NCI-H748 (cell line): ENCODE results near the gene TMEM86B.
A peak's percentile ranks its signal among the peaks of the same experiment; 100 is the strongest.

Experiments used
- DNase-seq: peaks from one replicate; lab custom pipeline; 2025; ENCODE audit not compliant: unreplicated experiment; lab: John Stamatoyannopoulos, UW

TMEM86B gene

GRCh38 chr19:55228403-55229031 lies at the start of gene TMEM86B:
Gene TMEM86B (minus strand): TSS chr19:55228763. CDS start chr19:55228741, 22 bp downstream.
- no peak for DNase-seq

- DNase-seq, result no peak
Observed at GRCh38 chr19:55277494-55277893, 48.9 kb upstream of the TMEM86B start.

DNA sequence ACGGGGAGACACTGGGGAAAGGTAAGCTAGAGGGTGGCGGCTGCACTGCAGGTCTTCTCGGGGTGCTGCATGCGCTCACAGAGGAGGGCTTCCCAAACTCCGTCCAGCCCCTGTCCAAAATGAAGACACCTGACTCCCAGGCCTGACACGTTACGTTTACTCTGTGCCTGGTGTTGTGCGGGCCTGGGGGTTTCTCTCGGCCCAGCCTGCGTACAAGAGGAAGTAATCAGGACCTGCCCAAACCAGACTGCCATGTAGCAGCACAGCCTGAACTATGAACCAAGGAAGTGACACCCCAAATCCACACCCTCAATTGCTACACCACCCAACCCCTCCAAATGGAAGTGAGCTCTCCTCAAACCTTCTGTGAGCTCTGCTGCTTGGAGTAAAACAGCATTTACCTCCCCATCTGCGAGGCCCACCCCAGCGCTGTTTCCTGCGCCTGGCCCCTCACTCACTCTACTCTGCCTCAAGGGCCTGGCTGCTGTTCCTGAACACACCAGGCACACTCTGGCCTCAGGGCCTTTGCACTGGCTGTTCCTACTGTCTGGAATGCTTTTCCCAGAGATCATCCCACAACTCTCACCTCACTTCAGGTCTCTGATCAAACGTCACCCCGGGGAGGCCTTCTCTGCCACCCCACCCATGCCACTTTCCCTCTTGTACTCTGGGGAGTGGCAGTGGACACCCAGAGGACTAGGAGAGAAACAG lies 48.3 kb upstream of the TMEM86B start:
- no peak for DNase-seq

DNA sequence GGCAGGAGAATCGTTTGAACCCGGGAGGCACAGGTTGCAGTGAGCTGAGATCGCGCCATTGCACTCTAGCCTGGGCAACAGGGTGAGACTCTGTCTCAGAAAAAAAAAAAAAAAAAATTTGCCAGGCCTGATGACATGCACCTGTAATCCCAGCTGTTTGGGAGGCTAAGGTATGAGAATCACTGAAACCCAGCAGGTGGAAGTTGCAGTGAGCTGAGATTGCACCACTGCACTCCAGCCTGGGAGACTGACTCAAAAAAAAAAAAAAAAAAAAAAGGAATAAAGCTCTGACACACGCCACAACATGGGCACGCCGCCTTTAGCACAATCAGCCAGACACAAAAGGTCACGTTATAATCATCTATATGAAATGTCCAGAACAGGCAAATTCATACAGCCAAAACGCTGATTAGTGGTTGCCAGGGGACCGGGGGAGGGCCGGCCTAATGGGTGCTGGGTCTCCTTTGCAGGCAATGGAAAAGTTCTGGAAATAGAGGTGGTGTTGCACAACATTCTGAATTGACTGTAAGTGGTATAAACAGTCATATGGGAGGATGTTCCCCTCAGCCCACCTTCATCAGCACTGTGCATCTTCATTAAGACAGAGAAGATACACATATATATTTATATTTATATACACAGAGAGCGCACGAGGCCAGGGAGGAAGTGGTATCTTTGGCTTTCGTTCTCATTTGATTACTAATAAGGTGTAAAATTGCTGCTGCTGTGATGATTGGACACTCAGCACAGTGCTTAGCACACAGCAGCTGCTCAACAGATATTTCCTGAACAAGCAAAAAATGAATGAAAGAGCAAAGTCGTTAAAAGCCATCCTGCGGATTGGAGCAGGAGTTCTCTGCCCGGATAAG lies 47.5 kb upstream of the TMEM86B start:
- DNase-seq, result no peak

DNA sequence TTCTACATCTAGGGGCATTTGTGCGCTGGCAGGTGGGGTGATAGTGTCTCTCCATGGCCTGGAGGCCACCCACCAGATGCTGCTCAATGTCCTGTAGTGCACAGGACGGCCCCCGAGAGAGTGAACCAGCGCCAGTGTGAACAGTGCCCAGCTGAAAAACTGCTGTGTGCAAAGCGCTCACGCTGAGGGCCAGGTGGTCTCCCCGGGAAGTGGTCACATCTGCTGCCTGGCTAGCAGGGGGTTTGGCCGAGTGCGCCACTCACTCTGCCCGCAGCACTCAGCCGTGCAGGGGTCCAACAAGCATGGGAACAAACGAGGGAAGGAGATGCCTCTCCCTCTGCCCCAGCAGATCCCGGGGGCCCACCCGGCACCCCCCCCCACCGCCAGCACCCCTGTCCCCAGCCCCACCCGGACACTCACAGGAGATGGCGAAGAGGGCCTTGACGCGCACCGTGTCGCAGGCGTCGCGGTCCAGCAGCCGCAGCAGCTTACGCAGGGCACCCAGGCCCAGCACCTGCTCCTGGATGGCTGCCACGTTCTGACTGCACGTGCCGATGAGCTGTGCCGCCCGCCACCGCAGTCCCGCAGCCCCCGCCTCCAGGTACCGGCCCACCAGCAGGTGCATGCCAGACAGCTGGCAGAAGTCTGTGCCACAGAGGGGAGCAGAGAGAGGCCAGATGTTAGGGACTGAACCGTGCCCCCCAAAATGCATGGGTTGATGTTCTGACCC lies 45.6 kb upstream of the TMEM86B start:
- no peak for DNase-seq

- DNase-seq, result no peak
Observed at GRCh38 chr19:55272142-55272541, 43.6 kb upstream of the TMEM86B start.

DNA sequence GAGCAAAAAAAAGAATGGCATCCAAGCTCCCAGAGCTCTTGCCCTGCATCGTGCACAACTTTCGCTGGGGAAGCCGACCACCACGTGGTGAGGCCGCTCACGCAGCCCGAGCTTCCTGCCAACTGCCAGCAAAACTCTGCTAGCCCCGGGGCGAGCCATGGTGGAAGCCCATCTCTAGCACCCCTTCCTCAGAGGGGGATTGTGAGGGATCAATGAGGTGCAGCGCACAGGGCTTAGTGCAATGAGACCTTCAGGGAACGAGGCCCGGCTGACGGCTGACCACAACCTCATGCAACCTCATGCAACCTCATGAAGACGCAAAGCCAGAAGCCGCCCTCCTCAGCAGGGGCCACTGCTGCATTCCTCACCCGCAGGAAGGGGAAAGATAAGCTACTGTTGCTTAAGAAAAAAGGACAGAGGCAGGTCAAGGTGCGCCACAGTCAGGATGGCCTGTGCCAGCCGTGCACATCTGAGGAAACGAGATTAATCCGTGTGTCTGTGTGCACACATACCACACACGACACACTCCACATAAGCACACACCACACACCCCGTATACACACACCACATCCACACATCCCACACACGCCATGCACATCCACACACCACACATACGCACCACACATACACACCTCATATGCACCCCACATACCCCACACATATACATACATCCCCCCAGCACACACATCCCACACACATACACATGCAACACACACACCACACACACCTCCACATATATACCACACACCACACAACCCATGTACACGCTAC lies 41.8 kb upstream of the TMEM86B start:
- DNase-seq, result no peak

DNA sequence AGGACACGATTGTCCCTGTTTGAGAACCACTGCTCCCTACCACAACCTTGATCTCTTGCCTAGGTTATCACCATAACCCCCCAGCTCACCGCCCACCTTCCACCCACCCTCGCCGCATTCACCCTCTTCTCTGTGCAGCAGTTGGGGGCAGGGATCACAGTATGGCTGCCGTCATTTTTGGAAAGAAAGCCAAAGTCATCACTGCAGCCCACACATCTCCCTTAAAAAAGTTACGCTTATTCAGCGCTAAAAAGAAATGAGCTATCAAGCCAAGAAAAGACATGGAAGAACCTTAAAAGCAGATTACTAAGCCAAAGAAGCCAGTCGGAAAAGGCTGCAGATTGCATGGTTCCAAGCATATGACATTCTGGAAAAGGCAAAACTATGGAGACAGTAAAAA lies 40.7 kb upstream of the TMEM86B start:
- no peak for DNase-seq

DNA sequence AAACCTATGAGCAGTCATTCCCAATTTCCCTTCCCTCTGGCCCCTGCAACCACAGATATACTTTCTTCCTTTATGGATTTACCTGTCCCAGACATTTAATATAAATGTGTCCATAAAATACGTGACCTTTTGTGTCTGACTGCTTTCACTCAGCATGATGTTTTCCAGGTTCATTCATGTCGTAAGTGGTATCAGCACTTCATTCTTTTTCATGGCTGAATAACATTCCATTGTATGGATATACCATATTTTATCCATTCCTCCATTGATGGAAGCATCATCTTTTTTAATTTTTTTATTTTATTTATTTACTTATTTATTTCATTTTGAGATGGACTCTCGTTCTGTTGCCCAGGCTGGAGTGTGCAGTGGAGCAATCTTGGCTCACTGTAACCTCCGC lies 38.3 kb upstream of the TMEM86B start:
- DNase-seq, result no peak

- DNase-seq, result no peak
Observed at GRCh38 chr19:55266404-55266803, 37.8 kb upstream of the TMEM86B start.

GRCh38 chr19:55265723-55266386 lies 37.3 kb upstream of the TMEM86B start:
- no peak for DNase-seq

DNA sequence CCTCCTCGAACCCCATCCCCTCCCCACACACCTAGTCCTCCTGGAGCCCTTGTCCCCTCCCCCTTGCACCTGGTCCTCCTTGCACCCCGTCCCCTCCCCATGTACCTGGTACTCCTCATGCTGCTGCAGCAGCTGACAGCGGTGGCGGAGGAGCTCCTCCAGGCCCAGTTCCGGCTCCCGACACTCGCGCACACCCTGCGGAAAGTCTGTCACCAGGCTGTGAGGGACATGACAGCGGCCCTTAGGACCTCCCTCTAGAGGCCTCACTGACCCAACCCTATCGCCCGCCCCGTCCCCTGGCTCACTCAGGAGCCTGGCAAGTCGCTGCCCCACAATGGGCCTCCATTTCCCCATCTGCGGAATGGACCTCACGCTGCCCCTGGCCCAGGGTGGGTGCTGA lies 36.6 kb upstream of the TMEM86B start:
- DNase-seq, result no peak

- DNase-seq, result no peak
Observed at GRCh38 chr19:55264531-55264930, 36.0 kb upstream of the TMEM86B start.

- no peak for DNase-seq
Observed at GRCh38 chr19:55262359-55262758, 33.8 kb upstream of the TMEM86B start.

GRCh38 chr19:55261671-55262126 lies 33.1 kb upstream of the TMEM86B start:
- DNase-seq, result peak; percentile 90

DNA sequence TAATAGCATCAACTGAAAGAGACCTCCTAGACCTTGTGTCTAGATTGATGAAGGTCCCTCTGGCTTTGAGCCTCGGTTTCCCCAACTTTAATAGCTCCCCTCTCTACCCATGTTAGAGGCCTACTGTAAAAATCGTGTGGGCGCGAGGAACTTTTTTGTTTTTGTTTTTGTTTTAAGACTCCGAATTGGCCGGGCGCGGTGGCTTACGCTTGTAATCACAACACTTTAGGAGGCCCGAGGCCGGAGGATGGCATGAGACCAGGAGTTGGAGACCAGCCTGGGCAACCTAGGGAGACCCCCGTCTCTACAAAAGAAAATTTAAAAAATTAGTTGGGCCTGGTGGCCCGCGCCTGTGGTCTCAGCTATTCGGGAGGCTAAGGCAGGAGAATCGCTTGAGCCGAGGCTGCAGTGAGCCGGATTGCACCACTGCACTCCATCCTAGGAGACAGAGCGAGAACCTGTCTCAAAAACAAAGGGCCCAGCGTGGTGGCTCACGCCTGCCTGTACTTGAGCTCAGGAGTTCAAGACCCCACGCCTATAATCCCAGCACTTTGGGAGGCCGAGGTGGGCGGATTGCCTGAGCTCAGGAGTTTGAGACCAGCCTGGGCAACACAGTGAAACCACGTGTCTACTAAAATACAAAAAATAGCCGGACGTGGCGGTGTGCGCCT lies 31.1 kb upstream of the TMEM86B start:
- no peak for DNase-seq

DNA sequence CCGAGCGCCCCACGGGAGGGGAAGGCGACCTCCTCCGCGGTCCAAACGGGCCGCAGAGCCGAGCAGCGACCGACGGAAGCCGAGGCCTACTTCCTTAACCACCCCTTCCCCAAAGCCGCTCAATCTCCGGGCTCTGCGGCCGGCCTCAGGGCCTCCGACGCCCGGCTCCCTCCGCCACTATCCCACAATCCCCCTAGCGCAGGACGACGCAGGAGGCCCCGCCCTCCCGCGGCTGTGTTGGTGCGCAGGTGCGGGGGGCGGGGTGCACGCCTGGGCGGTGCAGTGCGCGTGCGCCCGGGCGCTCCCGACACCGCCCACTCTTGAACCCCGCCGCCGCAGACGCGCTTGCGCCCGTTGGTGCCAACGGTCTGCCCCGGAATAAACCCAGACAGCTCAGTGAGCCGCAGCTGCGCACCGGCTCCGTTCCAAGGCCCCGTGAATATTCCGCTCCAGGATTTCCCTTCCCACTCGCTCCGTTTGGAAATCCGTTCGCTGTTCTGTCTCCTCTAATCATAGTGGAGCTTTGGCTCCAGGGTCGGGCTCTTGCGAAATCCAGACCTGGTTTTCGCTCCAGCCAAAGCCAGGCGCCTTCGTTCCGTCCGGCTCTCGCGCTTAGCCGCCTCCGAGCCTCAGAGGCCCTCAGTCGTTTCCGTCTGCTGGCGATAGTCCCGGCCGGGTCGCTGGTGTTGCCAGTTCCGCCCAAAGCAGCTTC lies 30.4 kb upstream of the TMEM86B start, which contains the start of gene PPP6R1:
Gene PPP6R1 (minus strand): TSS at position 190 of the 712 bp plus-strand sequence. CDS start 11,914 bp downstream, outside the sequence.
- DNase-seq, result peak; percentile 98

GRCh38 chr19:55258476-55258827 lies 29.9 kb upstream of the TMEM86B start:
- peak; percentile 53 for DNase-seq
